Measurements from ENCODE around the gene IFT74.
"Not testable (repeated sequence)": the region's sequence is repeated elsewhere in the genome, so short reads cannot be mapped to it uniquely, and the experiment has no call there.

Gene IFT74

GRCh38 chr9:27085456-27085855 is 129.2 kb downstream of the IFT74 start:
- no peak for DNase-seq

GRCh38 chr9:27086818-27087680 is 130.8 kb downstream of the IFT74 start:
- no peak for DNase-seq

- DNase-seq: no peak
Measured at GRCh38 chr9:27088981-27089380, 132.8 kb downstream of the IFT74 start.

- no peak for DNase-seq
Measured at GRCh38 chr9:27089706-27090105, 133.5 kb downstream of the IFT74 start.

DNA sequence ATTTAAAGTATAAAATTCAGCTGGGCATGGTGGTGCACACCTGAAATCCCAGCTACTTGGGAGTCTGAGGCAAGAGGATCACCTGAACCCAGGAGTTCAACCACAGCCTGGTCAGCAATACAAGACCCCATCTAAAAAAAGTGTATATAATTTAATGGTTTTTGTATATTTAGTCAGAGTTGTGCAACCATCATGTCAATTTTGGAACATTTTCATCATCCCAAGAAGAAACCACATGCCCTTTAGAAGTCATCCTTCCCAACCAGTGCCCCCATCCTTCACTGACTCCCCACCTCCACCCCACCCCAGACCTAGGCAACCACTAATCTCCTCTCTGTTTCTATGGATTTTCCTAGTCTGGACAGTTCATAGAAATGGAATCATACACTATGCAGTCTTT is 134.0 kb downstream of the IFT74 start:
- no peak for DNase-seq

- DNase-seq: no peak
Measured at GRCh38 chr9:27090711-27091110, 134.5 kb downstream of the IFT74 start.

- DNase-seq: not testable (repeated sequence)
Measured at GRCh38 chr9:27092496-27092895, 136.3 kb downstream of the IFT74 start.

DNA sequence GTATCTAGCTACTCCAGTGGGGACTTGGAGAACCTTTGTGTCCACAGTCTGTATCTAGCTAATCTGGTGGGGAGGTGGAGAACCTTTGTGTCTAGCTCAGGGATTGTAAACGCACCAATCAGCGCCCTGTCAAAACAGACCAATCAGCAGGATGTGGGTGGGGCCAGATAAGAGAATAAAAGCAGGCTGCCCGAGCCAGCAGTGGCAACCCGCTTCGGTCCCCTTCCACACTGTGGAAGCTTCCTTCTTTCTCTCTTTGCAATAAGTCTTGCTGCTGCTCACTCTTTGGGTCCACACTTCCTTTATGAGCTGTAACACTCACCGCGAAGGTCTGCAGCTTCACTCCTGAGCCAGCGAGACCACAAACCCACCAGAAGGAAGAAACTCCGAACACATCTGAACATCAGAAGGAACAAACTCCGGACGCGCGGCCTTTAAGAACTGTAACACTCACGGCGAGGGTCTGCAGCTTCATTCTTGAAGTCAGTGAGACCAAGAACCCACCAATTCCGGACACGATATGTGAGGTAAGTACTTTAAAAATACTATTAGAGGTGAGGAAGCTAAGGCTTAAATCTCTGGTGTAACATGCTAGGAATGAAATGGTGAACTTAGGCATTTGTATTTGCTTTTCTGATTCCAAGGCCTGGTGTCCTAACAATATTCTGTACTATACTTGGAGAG is 137.3 kb downstream of the IFT74 start:
- DNase-seq: not testable (repeated sequence)

- DNase-seq: no peak
Measured at GRCh38 chr9:27094640-27095298, 138.6 kb downstream of the IFT74 start.

- DNase-seq: no peak
Measured at GRCh38 chr9:27107241-27107640, 151.0 kb downstream of the IFT74 start.

- DNase-seq: no peak
Measured at GRCh38 chr9:27108981-27109541, 152.8 kb downstream of the IFT74 start, which contains the start of gene TEK. Gene TEK (plus strand): TSS chr9:27109225. CDS start chr9:27109591, 366 bp downstream.

DNA sequence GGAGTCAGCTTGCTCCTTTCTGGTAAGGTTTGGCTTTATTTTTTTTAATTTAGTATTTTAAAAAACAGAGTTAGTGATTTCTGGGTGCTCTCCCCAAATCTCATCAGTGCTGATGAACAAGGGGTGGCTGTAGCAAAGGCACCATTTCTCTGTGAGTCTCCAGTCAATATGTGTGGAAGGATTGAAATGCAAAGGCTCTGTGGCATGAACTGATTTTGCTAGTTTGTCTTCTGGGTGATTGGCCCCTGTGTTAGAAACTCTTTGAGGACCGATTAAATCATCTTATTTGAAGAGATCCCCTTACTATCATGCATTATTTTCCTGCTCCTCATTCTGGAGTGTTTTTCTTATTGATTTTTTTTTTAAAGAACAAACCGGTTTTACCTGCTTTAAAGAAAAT is 153.4 kb downstream of the IFT74 start:
- DNase-seq: no peak

DNA sequence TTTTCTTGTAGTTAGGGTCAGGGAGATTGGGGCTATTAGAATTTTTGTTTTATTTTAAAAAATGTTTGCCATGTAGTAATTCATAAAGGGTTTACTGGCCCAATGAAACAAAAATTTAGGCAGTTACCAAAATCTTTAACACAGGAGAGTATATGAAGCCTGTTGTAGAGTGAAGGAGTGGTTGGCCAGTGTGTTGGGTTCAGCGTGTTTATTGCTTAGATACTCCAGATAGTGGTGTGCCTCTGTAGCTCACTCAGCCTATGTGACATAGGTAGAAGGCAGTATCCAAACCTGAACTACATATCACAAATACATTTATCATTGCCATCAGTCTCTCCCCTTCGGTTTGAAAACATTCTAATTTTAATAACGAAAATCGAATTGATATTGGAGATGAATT is 154.0 kb downstream of the IFT74 start:
- no peak for DNase-seq

DNA sequence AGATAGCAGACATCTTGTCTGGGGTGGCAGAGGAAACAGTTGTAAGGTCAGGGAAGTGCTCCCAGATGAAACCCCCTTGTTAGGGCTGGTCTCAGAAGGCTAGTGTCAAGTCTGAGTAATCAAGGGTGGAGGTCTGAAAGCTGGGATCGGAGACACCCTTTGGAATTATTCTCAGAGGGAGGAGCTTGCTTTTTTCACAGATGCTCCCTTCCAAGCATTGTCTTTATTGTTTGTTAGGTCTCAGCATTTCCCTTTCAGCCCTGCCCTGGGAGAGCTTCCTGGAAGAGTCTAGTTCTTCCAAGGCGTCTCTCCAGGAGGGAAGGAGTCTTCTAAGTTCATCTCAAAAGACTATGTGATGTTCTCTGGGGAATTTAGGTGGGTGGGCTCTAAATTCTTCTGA is 156.0 kb downstream of the IFT74 start:
- DNase-seq: no peak
